Vagina (tissue), 2 donors: ENCODE data around the gene AQP7. TPM values are rescaled to one million over a fixed set of nuclear protein-coding genes. Genes with fewer than 3 reads are reported as not detected.

Source experiments
- DNase-seq, 2 donors: peaks; one replicate each; pipeline ENCODE4 v3.0.0-alpha.2; 2017; ENCODE audit errors: extremely low spot score in 2 of 2
- H3K27ac ChIP-seq: fragments of 200-600 bp; sonication (generic); one replicate; pipeline ENCODE4 v1.5.1; 2019
- H3K27me3 ChIP-seq: fragments of 200-600 bp; sonication (generic); one replicate; pipeline ENCODE4 v1.5.1; 2019
- H3K36me3 ChIP-seq, 2 donors: fragments of 200-600 bp; sonication (generic); one replicate each; pipeline ENCODE4 v1.5.1; 2017 to 2019
- H3K4me1 ChIP-seq: fragments of 200-600 bp; sonication (generic); one replicate; pipeline ENCODE4 v1.5.1; 2019
- H3K4me3 ChIP-seq, 2 donors: fragments of 200-600 bp; sonication (generic); 1 replicate in 1 of 2; 2 replicates in 1 of 2; pipeline ENCODE4 v1.5.1; 2016 to 2019
- H3K9me3 ChIP-seq: fragments of 200-600 bp; sonication (generic); one replicate; pipeline ENCODE4 v1.5.1; 2019
- POLR2A ChIP-seq, 2 donors: fragments of 450-650 bp; IDR thresholded peaks; one replicate each; pipeline ENCODE4 v1.6.1; 2017; ENCODE audit warnings: antibody characterized with exemption in 2 of 2, mild to moderate bottlenecking in 2 of 2, moderate library complexity in 2 of 2
- POLR2AphosphoS5 ChIP-seq, 2 donors: sonication (generic); formaldehyde crosslinking; IDR thresholded peaks; one replicate each; pipeline ENCODE4 v1.9.0; 2017; ENCODE audit warnings: antibody characterized with exemption in 2 of 2, mild to moderate bottlenecking in 2 of 2, low read depth in 1 of 2; ENCODE audit not compliant: insufficient read depth in 1 of 2
- intact Hi-C: fragments of 100-400 bp; cut with DNase I; formaldehyde crosslinking; loops from one replicate; pipeline ENCODE4 v1.15.1; 2023
- total RNA-seq: library from RNA; depleted of rRNA; stranded (reverse); fragments of >200 nt; gene quantifications from one replicate; pipeline ENCODE4 v1.2.3, GENCODE V29; 2016
- TF ChIP-seq, protein P1 (sequence below), 3 experiments: fragments of 450-650 bp in 2 of 3; fragments of 200-600 bp in 1 of 3; sonication (generic) in 1 of 3; IDR thresholded peaks; one replicate each; pipeline ENCODE4 v1.5.1; 2017 to 2019; ENCODE audit warnings: antibody characterized with exemption in 3 of 3, mild to moderate bottlenecking in 2 of 3, moderate library complexity in 2 of 3

Gene AQP7
- total RNA-seq, 1 donor from 2014 or later, result 6.4 TPM

- H3K9me3 ChIP-seq, result no peaks in the 10 kb centered on the region
- H3K27me3 ChIP-seq, result no peaks in the 10 kb centered on the region
- no peak overlapping the region for H3K27ac ChIP-seq
- TF ChIP-seq POLR2A (IDR thresholded peaks at IDR 0.05), result no peak
- no peak for TF ChIP-seq POLR2AphosphoS5 (IDR thresholded peaks at IDR 0.05; ENCODE audit: insufficient read depth in 1 of 2, low read depth in 1 of 2)
- TF ChIP-seq, protein P1, sequence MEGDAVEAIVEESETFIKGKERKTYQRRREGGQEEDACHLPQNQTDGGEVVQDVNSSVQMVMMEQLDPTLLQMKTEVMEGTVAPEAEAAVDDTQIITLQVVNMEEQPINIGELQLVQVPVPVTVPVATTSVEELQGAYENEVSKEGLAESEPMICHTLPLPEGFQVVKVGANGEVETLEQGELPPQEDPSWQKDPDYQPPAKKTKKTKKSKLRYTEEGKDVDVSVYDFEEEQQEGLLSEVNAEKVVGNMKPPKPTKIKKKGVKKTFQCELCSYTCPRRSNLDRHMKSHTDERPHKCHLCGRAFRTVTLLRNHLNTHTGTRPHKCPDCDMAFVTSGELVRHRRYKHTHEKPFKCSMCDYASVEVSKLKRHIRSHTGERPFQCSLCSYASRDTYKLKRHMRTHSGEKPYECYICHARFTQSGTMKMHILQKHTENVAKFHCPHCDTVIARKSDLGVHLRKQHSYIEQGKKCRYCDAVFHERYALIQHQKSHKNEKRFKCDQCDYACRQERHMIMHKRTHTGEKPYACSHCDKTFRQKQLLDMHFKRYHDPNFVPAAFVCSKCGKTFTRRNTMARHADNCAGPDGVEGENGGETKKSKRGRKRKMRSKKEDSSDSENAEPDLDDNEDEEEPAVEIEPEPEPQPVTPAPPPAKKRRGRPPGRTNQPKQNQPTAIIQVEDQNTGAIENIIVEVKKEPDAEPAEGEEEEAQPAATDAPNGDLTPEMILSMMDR (IDR thresholded peaks at IDR 0.05), result no peak
- DNase-seq, result no peak
- intact Hi-C loops, result no loop called here
- no peaks in the 10 kb centered on the region for H3K36me3 ChIP-seq
- H3K4me1 ChIP-seq, result peaks cover 2% of the 10 kb centered on the region
- H3K4me3 ChIP-seq, result no peak overlapping the region
Measured at GRCh38 chr9:33381231-33381791, 21.1 kb downstream of the AQP7 start.

DNA sequence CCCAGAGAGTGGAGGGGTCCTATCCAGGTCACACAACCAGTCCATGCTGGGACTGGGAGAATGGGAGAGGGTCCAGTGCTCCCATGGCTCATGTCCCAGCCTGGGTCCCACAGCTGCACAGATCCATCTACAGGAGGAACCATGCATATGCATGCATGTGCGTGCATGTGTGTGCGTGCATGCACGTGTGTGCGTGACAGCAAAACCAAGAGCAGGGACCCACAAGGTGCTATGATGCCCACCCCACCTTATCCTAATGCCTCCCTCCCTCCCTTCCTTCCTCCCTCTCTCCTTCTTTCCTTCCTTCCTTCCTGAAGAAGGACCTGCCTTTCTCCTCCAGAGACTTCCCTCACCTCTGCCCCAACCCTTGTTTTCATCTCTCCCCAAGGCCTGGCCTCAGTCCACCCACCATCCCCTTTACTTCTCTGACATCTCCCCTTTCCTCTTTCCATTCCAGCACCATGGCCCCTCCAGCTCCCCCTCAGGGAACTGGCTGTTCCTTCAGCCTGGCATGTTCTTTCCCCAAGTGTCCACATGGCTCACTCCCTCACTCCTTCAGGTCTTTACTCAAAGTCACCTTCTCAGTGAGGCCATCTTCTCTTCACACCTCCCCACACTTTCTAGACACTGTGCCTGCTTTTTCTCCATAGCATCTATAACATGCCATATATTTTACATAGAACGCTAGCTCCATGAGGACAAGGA, 21.8 kb downstream of the AQP7 start:
- Histone ChIP-seq H3K9me3 (no peaks in the 10 kb centered on the region), H3K27me3 (no peaks in the 10 kb centered on the region), H3K4me1 (peaks cover 10% of the 10 kb centered on the region), H3K36me3 (no peaks in the 10 kb centered on the region), H3K4me3 (no peak overlapping the region), H3K27ac (no peak overlapping the region)
- TF ChIP-seq, protein P1 (IDR thresholded peaks at IDR 0.05), result no peak
- TF ChIP-seq POLR2AphosphoS5 (IDR thresholded peaks at IDR 0.05; ENCODE audit: insufficient read depth in 1 of 2, low read depth in 1 of 2), result no peak
- TF ChIP-seq POLR2A (IDR thresholded peaks at IDR 0.05), result no peak
- no peak for DNase-seq
- intact Hi-C loops, result no loop called here

DNA sequence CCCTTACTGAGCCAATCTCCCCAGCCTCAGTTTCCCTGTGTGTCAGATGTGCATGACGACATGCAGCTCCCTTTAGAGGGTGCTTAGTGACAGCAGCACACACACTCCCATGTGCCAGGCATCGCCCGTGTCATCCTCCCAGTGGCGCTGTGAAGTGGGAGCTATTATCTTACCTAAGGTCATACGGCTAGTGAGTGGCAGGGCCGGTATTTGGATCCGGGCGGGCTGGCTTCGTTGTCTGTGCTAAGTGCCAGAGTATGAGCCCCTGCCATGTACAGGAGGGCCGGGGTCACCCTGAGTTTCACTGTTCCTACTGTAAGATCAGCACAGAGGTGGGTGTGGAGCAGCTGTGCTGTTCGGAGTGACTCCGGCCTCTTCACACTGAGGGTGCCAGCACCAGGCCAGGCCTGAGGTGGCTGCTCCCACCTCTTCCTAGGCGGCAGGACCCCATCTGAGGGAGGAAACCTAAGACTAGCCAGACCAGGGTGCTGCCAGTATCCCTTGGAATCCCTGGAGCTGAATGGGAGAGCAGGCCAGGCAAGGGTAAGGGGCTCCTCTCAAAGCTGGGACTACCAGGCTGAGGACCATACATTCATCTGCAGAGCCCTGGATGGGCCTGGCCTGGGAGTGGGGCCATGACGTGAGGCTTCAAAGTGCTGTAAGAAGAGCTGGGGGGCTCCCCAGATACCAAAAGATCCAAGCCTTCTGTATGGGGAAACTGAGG, 22.5 kb downstream of the AQP7 start:
- no peaks in the 10 kb centered on the region for H3K9me3 ChIP-seq
- no peaks in the 10 kb centered on the region for H3K27me3 ChIP-seq
- H3K36me3 ChIP-seq, result no peaks in the 10 kb centered on the region
- H3K4me1 ChIP-seq, result peaks cover 15% of the 10 kb centered on the region
- no peak for DNase-seq
- H3K4me3 ChIP-seq, result no peak overlapping the region
- no peak overlapping the region for H3K27ac ChIP-seq
- TF ChIP-seq POLR2AphosphoS5 (IDR thresholded peaks at IDR 0.05; ENCODE audit: insufficient read depth in 1 of 2, low read depth in 1 of 2) (no peak), POLR2A (IDR thresholded peaks at IDR 0.05) (no peak)
- TF ChIP-seq, protein P1 (IDR thresholded peaks at IDR 0.05), result no peak
- intact Hi-C loops, result loop anchor here (5.0 kb wide), 2 partner anchors 37 to 87 kb away; no protein-coding TSS in a partner anchor

DNA sequence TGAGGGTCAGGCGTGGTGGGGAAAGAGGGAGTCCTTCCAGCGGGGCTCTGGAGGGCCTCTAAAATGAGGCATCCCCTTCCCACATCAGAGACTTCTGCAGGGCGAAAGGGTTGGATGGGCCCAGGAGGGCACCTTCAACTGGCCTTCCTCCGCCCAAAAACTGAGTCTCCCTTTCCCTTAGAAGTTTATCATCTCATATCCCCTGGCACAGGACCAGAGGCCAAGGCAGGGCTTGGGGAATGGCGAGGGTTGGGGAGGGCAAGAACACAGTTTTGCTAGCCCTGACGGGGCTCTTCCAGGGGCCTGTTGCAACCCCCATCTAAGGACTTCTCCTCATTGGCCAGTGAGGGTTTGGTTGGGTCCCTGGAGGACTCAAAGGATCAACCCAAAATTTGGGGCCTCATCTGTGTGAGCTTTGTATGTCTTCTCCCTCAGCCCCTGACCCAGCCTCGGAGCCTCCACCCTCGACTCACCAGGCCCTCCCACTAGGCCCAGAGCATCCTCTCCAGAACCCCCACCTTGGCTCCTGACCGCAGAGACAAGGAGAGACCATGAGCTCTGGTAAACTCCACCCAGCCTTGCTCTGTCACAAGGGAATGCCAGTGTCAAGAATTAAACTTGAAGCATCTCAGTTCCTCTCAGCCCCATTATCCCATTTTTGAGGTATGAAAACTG, 24.1 kb downstream of the AQP7 start:
- H3K4me1 ChIP-seq, result peaks cover 19% of the 10 kb centered on the region
- TF ChIP-seq POLR2AphosphoS5 (IDR thresholded peaks at IDR 0.05; ENCODE audit: insufficient read depth in 1 of 2, low read depth in 1 of 2), result no peak
- TF ChIP-seq, protein P1 (IDR thresholded peaks at IDR 0.05), result no peak
- no peak for TF ChIP-seq POLR2A (IDR thresholded peaks at IDR 0.05)
- H3K9me3 ChIP-seq, result no peaks in the 10 kb centered on the region
- H3K27me3 ChIP-seq, result no peaks in the 10 kb centered on the region
- H3K4me3 ChIP-seq, result no peak overlapping the region
- no peak overlapping the region for H3K27ac ChIP-seq
- no peaks in the 10 kb centered on the region for H3K36me3 ChIP-seq
- DNase-seq, result no peak
- intact Hi-C loops, result loop anchor here (5.0 kb wide), 2 partner anchors 39 to 89 kb away; no protein-coding TSS in a partner anchor
